A549 (cell line): ENCODE results near the gene NSMCE1.

Source experiments
- BHLHE40 ChIP-seq: IDR thresholded peaks from 2 replicates; pipeline ENCODE4 v1.6.1; 2012; ENCODE audit warnings: low read depth, low read length, inconsistent platforms
- CEBPB ChIP-seq, 2 experiments: fragments of >200 bp in 1 of 2; sonication (Bioruptor Twin) in 1 of 2; formaldehyde crosslinking in 1 of 2; IDR thresholded peaks; 2 replicates each; pipeline ENCODE4 v1.6.1; 2012 to 2016
- CTCF ChIP-seq: fragments of >200 bp; sonication (Bioruptor Twin); formaldehyde crosslinking; IDR thresholded peaks from 3 replicates; pipeline ENCODE4 v1.5.1; 2016
- EP300 ChIP-seq, 2 experiments: fragments of >200 bp; sonication (Bioruptor Twin); formaldehyde crosslinking; IDR thresholded peaks; 2 replicates in 1 of 2; 3 replicates in 1 of 2; pipeline ENCODE4 v1.6.1; 2016 to 2017
- JUN ChIP-seq, 2 experiments: fragments of >200 bp; sonication (Bioruptor Twin); formaldehyde crosslinking; IDR thresholded peaks; 2 replicates in 1 of 2; 3 replicates in 1 of 2; pipeline ENCODE4 v1.6.1; 2016 to 2017
- JUNB ChIP-seq: fragments of >200 bp; sonication (Bioruptor Twin); formaldehyde crosslinking; IDR thresholded peaks from 2 replicates; pipeline ENCODE4 v1.6.1; 2016
- KDM1A ChIP-seq: fragments of 200-600 bp; sonication (generic); IDR thresholded peaks from 2 replicates; pipeline ENCODE4 v1.6.1; 2016; ENCODE audit warnings: low read depth, mild to moderate bottlenecking
- MYC ChIP-seq: IDR thresholded peaks from 2 replicates; pipeline ENCODE4 v1.6.1; 2012; ENCODE audit warnings: mild to moderate bottlenecking, inconsistent platforms, low read length, improper control_type of control experiment, borderline replicate concordance
- POLR2A ChIP-seq: IDR thresholded peaks from 2 replicates; pipeline ENCODE4 v1.6.1; 2012; ENCODE audit warnings: mild to moderate bottlenecking, low read length
- RCOR1 ChIP-seq: fragments of 150-350 bp; IDR thresholded peaks from 2 replicates; pipeline ENCODE4 v1.6.1; 2014; ENCODE audit warnings: antibody characterized with exemption, low read length, low read depth
- REST ChIP-seq: fragments of 200-600 bp; sonication (generic); IDR thresholded peaks from 2 replicates; pipeline ENCODE4 v1.6.1; 2016; ENCODE audit warnings: antibody characterized with exemption, mild to moderate bottlenecking, moderate library complexity
- SMC3 ChIP-seq: fragments of >200 bp; sonication (Bioruptor Twin); formaldehyde crosslinking; IDR thresholded peaks from 3 replicates; pipeline ENCODE4 v1.6.1; 2018; ENCODE audit warnings: inconsistent platforms
- USF2 ChIP-seq: fragments of 450-650 bp; IDR thresholded peaks from 2 replicates; pipeline ENCODE4 v1.6.1; 2014; ENCODE audit warnings: antibody characterized with exemption

GRCh38 chr16:27313422-27314160, 45.0 kb upstream of the NSMCE1 start, which contains the start of gene IL4R:
- TF ChIP-seq POLR2A (no peak; the same call in 1 of the 2 replicates), MYC (no peak), JUN (IDR thresholded peaks at IDR 0.05) (peak in 1 of 2 experiments; percentile 55; a peak in 1 of 5 replicates), CEBPB (IDR thresholded peaks at IDR 0.05) (no peak), REST (no peak), USF2 (no peak), RCOR1 (no peak), JUNB (no peak), CTCF (no peak), SMC3 (no peak), BHLHE40 (no peak), EP300 (IDR thresholded peaks at IDR 0.05) (no peak), KDM1A (no peak)
